Right atrium auricular region (tissue), 2 donors: ENCODE data around the gene ALAS1. TPM values are rescaled to one million over a fixed set of nuclear protein-coding genes. Genes with fewer than 3 reads are reported as not detected.

Experiments used
- DNase-seq: peaks from one replicate; pipeline ENCODE4 v3.0.0-alpha.2; 2019; ENCODE audit warnings: low spot score
- H3K27ac ChIP-seq, 2 donors: fragments of 200-600 bp; sonication (generic); 1 replicate in 1 of 2; 2 replicates in 1 of 2; pipeline ENCODE4 v1.5.1; 2016 to 2019
- H3K27me3 ChIP-seq, 2 donors: fragments of 200-600 bp; sonication (generic); one replicate each; pipeline versions ENCODE4 v1.5.1 to v1.6.0; 2017 to 2019
- H3K36me3 ChIP-seq: fragments of 200-600 bp; sonication (generic); one replicate; pipeline ENCODE4 v1.5.1; 2016
- H3K4me1 ChIP-seq, 2 donors: fragments of 200-600 bp; sonication (generic); one replicate each; pipeline versions ENCODE4 v1.5.1 to v1.6.0; 2017 to 2019
- H3K4me3 ChIP-seq, 2 donors: fragments of 200-600 bp; sonication (generic); 1 replicate in 1 of 2; 2 replicates in 1 of 2; pipeline ENCODE4 v1.5.1; 2017 to 2019; ENCODE audit warnings: mild to moderate bottlenecking in 1 of 2, moderate library complexity in 1 of 2
- H3K9me3 ChIP-seq, 2 donors: fragments of 200-600 bp; sonication (generic); one replicate each; pipeline ENCODE4 v1.5.1; 2019
- CTCF ChIP-seq, 2 donors: fragments of 200-600 bp; sonication (generic); IDR thresholded peaks; one replicate each; pipeline ENCODE4 v1.5.1; 2019; ENCODE audit warnings: antibody characterized with exemption in 2 of 2
- total RNA-seq, 2 donors: library from RNA; depleted of rRNA; stranded (reverse); fragments of >200 nt; gene quantifications; one replicate each; pipeline ENCODE4 v1.1.0, GENCODE V29; 2016

The ALAS1 gene
- total RNA-seq, 2 donors from 2014 or later, result 69.7 to 103 TPM

DNA sequence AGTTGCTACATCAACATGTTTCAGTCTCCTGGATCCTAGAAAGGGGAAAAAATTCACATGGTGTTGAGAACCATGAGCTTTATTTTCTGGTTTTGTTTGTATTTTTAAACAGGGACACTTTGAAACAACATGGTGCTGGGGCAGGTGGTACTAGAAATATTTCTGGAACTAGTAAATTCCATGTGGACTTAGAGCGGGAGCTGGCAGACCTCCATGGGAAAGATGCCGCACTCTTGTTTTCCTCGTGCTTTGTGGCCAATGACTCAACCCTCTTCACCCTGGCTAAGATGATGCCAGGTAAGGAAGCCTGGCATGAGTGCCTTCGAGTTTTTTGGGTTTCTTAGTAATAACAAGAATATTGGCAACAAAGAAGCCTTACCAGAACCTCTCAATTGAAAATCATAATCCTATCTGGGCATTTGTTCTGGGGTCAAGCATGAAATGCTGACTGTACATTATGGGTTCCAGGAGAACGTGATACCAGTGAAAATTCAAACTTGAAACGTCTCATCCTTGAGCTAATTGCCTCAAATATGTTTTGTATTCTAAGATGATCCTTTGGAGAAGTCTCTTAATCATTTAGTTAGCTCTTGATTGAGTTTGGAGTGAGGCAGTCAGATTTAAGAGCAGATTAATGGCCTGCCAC, 7.9 kb downstream of the ALAS1 start:
- no peaks in the 10 kb centered on the region for H3K27me3 ChIP-seq
- no peaks in the 10 kb centered on the region for H3K9me3 ChIP-seq
- no peak for DNase-seq
- H3K4me1 ChIP-seq, result peaks cover 0 to 22% of the 10 kb centered on the region in 2 donors
- no peak overlapping the region for H3K27ac ChIP-seq
- H3K4me3 ChIP-seq, result no peak overlapping the region
- TF ChIP-seq CTCF (IDR thresholded peaks at IDR 0.05), result no peak
- peaks cover 98% of the 10 kb centered on the region for H3K36me3 ChIP-seq

- no peaks in the 10 kb centered on the region for H3K4me1 ChIP-seq
- DNase-seq, result no peak
- no peaks in the 10 kb centered on the region for H3K9me3 ChIP-seq
- no peaks in the 10 kb centered on the region for H3K27me3 ChIP-seq
- no peak overlapping the region for H3K27ac ChIP-seq
- no peak overlapping the region for H3K4me3 ChIP-seq
- TF ChIP-seq CTCF (IDR thresholded peaks at IDR 0.05), result no peak
- peaks cover 100% of the 10 kb centered on the region for H3K36me3 ChIP-seq
These were observed 10.6 kb downstream of the ALAS1 start for GRCh38 chr3:52208556-52208955.

DNA sequence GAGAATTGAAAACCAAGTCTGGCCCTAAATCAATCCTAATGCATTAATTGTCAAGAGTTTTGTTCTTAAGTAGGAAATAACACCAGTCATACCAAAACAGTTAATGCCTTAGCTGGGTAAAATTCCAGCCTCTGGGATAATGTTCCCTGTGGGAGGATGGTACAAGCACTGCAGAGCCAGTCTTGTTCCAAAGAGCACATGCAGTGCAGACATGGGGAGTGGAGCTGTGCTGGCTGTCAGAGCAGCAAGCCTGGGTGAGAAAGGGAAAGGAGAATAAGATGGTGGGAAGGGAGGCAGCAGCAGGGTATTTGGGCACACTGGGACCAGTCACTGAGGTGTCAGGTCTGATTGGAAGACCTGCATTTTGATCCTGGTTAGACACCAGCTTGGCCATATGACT, 12.1 kb downstream of the ALAS1 start:
- no peak for DNase-seq
- Histone ChIP-seq H3K4me3 (no peak overlapping the region), H3K36me3 (peaks cover 100% of the 10 kb centered on the region), H3K27ac (no peak overlapping the region), H3K4me1 (no peaks in the 10 kb centered on the region), H3K9me3 (no peaks in the 10 kb centered on the region), H3K27me3 (no peaks in the 10 kb centered on the region)
- no peak for TF ChIP-seq CTCF (IDR thresholded peaks at IDR 0.05)

GRCh38 chr3:52210550-52211046, 12.6 kb downstream of the ALAS1 start:
- DNase-seq, result no peak
- Histone ChIP-seq H3K27me3 (no peaks in the 10 kb centered on the region), H3K27ac (no peak overlapping the region), H3K9me3 (no peaks in the 10 kb centered on the region), H3K4me3 (no peak overlapping the region), H3K36me3 (peaks cover 100% of the 10 kb centered on the region), H3K4me1 (peaks cover 0 to 2% of the 10 kb centered on the region in 2 donors)
- no peak for TF ChIP-seq CTCF (IDR thresholded peaks at IDR 0.05)

DNA sequence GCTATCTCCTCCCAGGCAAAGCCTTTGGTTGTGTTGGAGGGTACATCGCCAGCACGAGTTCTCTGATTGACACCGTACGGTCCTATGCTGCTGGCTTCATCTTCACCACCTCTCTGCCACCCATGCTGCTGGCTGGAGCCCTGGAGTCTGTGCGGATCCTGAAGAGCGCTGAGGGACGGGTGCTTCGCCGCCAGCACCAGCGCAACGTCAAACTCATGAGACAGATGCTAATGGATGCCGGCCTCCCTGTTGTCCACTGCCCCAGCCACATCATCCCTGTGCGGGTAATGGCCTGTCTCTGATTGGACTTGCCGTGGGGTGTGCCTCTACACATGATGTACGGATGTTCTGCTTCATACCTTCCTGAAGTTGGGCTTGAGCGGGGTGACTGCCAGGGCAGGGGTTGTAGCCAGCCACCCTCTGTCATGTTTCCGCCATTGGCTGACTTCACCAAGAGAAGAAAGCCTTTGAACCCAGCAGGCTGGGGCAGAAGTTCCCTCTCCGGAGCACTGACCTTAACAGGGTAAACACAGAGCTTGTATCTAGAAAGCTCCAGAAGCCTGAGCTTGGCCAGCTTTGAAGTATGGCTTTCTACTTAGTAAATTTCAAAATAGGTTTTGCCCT, 13.4 kb downstream of the ALAS1 start:
- H3K4me1 ChIP-seq, result peaks cover 0 to 10% of the 10 kb centered on the region in 2 donors
- no peak for TF ChIP-seq CTCF (IDR thresholded peaks at IDR 0.05)
- H3K36me3 ChIP-seq, result peaks cover 96% of the 10 kb centered on the region
- H3K9me3 ChIP-seq, result no peaks in the 10 kb centered on the region
- H3K27me3 ChIP-seq, result no peaks in the 10 kb centered on the region
- no peak overlapping the region for H3K27ac ChIP-seq
- no peak for DNase-seq
- H3K4me3 ChIP-seq, result no peak overlapping the region
